ENCODE data around the gene CKMT2.
A peak's percentile ranks its signal among the peaks of the same experiment; 100 is the strongest.

The CKMT2 gene

GRCh38 chr5:81233080-81233634, at the start of gene CKMT2:
CKMT2 (plus strand) TSS chr5:81233322; CDS start chr5:81251133, 17,811 bp downstream.
- DNase-seq (ENCODE audit: low read depth): no peak

GRCh38 chr5:81183811-81184748, 49.0 kb upstream of the CKMT2 start:
- no peak for DNase-seq (ENCODE audit: low read depth)

- no peak for DNase-seq (ENCODE audit: low read depth)
Observed at GRCh38 chr5:81184749-81185110, 48.4 kb upstream of the CKMT2 start.

- no peak for DNase-seq (ENCODE audit: low read depth)
Observed at GRCh38 chr5:81187885-81188284, 45.2 kb upstream of the CKMT2 start.

- DNase-seq (ENCODE audit: low read depth): no peak
Observed at GRCh38 chr5:81188962-81189361, 44.2 kb upstream of the CKMT2 start.

- no peak for DNase-seq (ENCODE audit: low read depth)
Observed at GRCh38 chr5:81189875-81190498, 43.1 kb upstream of the CKMT2 start.

- DNase-seq (ENCODE audit: low read depth): no peak
Observed at GRCh38 chr5:81191726-81192372, 41.3 kb upstream of the CKMT2 start.

- no peak for DNase-seq (ENCODE audit: low read depth)
Observed at GRCh38 chr5:81192373-81192750, 40.8 kb upstream of the CKMT2 start.

GRCh38 chr5:81194633-81195334, 38.3 kb upstream of the CKMT2 start:
- DNase-seq (ENCODE audit: low read depth): peak; percentile 85

- no peak for DNase-seq (ENCODE audit: low read depth)
Observed at GRCh38 chr5:81195335-81195929, 37.7 kb upstream of the CKMT2 start.

- DNase-seq (ENCODE audit: low read depth): no peak
Observed at GRCh38 chr5:81202655-81203054, 30.5 kb upstream of the CKMT2 start.

- no peak for DNase-seq (ENCODE audit: low read depth)
Observed at GRCh38 chr5:81203729-81204128, 29.4 kb upstream of the CKMT2 start.

GRCh38 chr5:81204205-81204604, 28.9 kb upstream of the CKMT2 start:
- no peak for DNase-seq (ENCODE audit: low read depth)

- no peak for DNase-seq (ENCODE audit: low read depth)
Observed at GRCh38 chr5:81205058-81205457, 28.1 kb upstream of the CKMT2 start.

- DNase-seq (ENCODE audit: low read depth): no peak
Observed at GRCh38 chr5:81207009-81207408, 26.1 kb upstream of the CKMT2 start.

- no peak for DNase-seq (ENCODE audit: low read depth)
Observed at GRCh38 chr5:81208904-81209303, 24.2 kb upstream of the CKMT2 start.

- no peak for DNase-seq (ENCODE audit: low read depth)
Observed at GRCh38 chr5:81209386-81209785, 23.7 kb upstream of the CKMT2 start.

- peak; percentile 21 for DNase-seq (ENCODE audit: low read depth)
Observed at GRCh38 chr5:81209869-81210493, 23.1 kb upstream of the CKMT2 start.

GRCh38 chr5:81212211-81212751, 20.8 kb upstream of the CKMT2 start:
- no peak for DNase-seq (ENCODE audit: low read depth)

- no peak for DNase-seq (ENCODE audit: low read depth)
Observed at GRCh38 chr5:81213070-81213469, 20.1 kb upstream of the CKMT2 start.

GRCh38 chr5:81214848-81215247, 18.3 kb upstream of the CKMT2 start:
- no peak for DNase-seq (ENCODE audit: low read depth)

Measured in activated T-cell treated with anti-CD3 and anti-CD28 coated beads for 48 hours (primary cell).